Measurements from ENCODE around the gene LRMDA.

- TF ChIP-seq CTCF (IDR thresholded peaks at IDR 0.05), result no peak
- no peak for TF ChIP-seq POLR2A (IDR thresholded peaks at IDR 0.05)
These were observed 686.5 kb downstream of the LRMDA start for GRCh38 chr10:76117949-76118348.

Measured in body of pancreas (tissue), 4 donors.